ENCODE results near the gene PDE5A.
"Not testable (repeated sequence)": the region's sequence is repeated elsewhere in the genome, so short reads cannot be mapped to it uniquely, and the experiment has no call there.

The PDE5A gene

DNA sequence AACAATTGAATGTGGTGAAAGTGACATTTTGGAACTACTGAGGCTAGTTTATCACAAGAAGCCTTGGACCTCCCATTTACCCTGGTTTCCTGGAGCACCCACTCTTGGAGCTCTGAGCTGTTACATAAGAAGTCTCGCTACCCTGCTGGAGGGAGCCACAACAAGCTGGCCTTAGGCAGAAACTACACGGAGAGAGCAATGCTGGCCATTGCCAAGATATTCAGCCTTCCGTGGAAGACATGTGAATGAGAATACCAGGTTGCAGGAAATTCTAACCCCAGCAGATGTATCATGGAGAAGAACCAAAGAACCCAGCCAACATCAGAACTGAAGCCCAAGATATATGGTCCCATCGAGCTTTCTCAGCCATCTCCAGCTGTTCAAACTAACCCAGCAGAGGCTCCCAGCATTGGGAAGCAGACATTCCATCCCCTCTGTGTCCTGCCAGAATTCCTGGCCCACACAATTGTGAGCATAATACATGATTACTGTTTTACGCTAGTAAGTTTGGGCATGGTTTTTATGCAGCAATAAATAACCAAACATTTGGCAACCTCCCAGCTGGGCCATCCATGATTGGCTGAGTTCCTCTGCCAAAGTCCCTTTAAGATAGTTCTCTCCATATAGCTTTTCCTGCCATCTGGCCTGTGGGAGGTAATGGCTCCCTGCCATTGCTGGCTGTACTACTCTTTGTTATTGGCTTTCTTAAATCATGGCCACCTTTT is 17.9 kb upstream of the PDE5A start:
- DNase-seq (ENCODE audit: low spot score) = peak; percentile 32

DNA sequence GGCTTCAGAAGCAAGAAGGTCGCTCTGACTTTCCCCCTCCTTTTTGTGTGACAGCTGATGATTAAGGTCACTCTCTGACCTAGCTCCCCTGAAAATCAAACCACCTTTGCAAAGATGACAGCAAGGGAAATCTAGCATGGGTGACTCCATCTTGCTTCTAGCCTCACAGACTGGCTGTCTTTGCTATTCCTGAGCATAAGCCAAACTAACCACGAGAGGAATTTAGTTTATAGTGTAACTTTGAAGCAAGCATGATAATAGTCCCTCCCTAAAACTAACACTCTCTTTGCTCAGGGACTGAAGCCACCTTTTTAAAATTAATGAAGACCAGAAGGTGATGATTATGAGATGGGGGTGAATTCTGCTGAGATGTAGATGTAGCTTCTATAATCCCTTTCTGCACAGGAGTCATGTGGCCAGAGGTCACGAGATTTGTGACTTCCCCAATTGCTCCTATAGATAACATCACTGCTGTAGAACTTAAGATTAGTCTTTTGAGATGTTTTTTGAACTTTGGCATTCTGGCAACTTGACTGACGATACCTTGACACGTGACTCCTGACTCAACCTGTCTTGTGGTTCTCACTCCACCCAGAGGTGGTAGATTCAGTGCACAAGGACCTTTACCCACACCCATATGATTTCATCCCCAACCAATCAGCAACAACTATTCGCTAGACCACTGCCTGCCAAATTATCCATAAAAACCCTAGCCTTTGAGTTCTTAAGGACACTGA is 14.9 kb upstream of the PDE5A start:
- DNase-seq (ENCODE audit: low spot score) = no peak

DNA sequence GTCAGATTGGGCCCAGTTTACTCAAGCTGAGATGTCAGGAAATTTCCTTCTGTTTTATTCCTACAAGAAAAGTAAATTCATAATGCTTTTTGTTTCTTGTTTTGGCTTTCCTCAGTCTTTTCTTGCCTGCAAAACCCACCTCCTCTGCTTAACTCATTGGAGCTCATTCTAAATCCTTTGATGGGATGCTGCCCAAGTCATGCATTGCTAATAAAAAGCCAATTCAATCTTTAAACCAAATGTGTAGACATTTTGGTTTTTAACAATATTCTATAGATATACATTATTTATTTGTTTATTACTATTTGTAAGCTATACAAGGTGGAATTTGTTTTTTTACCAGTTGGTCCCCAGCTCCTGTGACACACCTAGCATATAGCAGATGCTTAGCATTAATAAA is 13.2 kb upstream of the PDE5A start:
- DNase-seq (ENCODE audit: low spot score) = no peak

DNA sequence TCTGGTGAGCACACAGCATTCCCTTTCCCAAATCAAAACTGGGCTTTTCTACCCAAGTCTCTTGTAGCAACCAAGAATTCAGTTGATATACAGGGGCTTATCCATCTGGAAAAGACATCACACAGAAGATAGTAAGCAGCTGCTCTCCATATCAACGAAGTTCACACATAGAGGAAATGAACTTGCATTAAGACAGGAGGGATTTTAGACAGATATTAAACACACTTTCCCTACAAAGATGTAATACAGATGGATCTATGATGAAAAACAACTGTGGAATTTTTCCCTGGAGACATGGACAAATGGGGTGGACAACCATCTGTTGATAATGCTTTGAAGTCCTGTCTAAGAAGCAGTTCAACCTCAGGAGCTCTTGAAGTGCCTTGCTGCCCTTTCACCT is 9.8 kb upstream of the PDE5A start:
- no peak for DNase-seq (ENCODE audit: low spot score)

DNA sequence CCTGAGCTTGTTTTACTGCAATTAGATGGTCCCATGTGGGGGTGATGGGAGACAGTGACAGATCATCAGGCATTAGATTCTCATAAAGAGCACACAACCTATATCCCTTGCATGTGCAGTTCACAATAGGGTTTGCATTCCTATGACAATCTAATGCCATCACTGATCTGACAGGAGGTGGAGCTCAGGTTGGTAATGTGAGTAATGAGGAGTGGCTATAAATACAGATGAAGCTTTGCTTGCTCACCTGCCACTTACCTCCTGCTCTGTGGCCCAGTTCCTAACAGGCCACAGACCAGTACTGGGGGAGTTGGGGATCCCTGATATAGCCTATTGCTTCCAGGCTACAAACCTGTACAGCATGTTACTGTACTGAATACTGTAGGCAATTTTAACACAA is 8.2 kb upstream of the PDE5A start:
- not testable (repeated sequence) for DNase-seq (ENCODE audit: low spot score)

DNA sequence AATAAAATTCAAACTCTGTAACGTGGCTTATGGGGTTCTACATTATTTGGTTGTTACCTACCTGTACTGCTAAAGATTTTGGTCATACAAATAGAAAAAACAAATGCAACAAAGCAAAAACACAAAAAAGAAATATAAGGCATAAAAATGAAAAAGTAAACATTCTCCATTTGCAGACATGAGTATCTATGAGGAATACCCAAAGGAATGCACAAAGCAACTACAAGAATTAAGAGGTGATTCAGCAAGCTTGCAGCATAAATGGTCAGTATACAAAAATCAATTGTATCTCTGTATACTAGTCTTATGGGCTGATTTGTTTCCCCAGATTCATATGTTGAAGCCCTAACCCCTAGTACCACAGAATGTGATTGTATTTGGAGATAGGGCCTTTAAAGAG is 3.6 kb upstream of the PDE5A start:
- peak; percentile 57 for DNase-seq (ENCODE audit: low spot score)

DNA sequence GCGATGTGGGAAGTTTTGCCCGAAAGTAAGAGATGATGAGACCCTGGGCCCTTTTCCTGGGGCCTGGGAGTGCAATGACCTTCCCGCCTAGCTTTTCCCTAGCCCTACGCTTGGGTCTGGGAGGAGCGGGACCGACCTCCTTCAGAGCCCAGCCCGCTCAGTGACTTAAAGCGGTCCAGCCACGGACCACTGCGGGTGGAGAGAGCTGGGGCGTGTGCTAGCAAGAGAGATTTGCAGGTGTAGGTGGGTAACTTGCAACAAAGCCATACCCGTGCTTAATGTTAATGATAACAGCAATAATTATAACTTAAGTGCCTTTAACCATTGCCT is 503 bp upstream of the PDE5A start:
- DNase-seq (ENCODE audit: low spot score) = no peak

DNA sequence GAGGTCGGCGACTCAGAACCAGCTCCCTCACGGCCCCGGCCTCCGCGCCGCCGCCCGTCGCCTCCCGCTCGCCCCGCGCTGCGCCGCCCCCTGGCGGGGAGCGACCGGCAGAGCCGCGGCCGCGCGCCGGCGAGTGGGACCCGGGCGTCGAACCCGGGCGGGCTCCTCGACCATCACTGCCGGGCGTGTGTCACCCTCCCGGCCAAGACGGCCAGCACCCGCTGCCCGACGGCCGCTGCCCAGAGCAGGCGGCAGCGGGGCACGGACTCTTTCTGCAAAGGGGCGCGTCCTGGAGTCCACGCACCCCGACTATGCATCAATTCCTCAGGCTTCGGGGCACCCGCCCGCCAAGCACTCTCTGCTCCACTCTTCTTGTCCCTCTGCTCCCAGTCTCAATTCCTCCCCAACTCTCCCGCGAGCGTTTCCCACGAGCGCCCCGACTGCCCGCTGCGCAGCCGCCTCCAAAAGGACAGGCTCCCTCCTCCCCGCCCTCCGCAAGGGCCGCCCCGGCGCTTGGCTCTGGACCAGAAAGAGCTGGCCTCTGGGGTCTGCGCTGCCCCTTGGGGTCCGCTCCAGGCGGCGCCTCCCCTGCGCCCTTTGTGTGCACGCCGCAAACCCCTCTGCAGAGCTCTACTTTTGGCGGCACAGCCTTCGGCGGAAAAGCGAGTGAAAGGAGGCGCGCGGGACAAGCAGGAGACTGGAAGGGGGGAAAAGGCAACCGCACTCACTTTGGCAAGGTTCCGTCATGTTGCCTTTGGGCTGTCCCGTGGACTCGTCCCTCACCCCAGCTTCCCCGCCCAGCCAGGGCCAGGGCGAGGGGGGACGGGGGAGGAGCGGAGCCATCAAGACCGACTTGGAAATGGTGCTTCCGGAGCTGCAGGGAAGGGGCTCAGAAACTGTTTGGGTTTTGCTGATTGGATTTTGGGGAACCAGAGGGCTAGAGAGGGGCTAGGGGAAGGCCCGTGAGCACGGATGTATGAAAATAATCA is 1.0 kb downstream of the PDE5A start:
- DNase-seq (ENCODE audit: low spot score) = peak; percentile 93

DNA sequence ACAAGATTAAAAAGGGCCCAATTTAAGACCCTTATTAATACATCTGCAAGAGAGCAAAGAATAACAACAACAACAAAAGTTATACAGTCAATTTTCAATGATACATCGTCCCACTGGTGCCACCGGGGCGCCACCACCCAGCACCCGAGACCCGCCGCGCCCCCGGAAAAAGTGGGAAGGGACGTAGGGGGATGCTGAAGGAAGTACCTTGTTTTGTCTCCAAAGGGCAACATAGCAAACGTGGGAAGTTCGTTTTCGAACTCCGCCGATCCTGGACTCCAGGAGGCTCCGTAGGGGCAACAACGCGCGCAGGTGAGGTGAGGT is 1.7 kb downstream of the PDE5A start:
- no peak for DNase-seq (ENCODE audit: low spot score)

DNA sequence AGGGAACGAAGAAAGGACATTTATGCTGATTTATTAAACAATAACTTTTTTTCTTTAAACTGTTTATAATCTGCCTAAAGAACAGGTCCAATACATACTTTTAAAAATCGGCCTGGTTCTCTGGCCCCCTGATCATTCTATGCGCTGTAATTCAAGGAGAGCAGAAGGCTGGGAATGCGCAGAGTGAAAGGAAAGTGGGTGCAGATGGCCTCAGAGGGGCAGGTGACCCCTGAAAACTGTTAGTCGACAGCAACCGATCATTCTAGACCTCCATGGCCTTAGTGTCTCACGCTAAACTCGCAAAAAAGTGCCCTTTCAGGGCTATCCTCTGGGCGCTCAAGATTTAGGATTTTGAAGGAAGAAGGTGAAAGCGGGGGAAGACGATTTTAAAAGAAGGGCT is 2.2 kb downstream of the PDE5A start:
- no peak for DNase-seq (ENCODE audit: low spot score)

DNA sequence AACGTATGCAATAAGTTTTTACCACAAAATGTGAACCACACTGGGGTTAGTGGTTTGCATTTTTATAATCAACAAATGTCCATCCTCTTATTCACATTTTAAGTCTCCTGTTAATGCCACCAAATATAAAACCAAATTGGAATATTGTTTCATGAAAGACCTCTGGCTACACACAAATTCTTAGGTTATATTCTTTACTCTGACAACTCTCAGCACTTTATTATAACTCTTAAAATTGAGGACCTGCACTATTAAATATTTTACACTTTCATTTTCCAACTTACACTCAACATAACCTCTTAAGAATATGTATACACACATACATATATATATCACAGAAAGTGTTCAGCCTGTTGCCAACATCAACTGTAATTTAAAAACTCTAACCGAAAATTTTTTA is 2.8 kb downstream of the PDE5A start:
- DNase-seq (ENCODE audit: low spot score) = no peak

DNA sequence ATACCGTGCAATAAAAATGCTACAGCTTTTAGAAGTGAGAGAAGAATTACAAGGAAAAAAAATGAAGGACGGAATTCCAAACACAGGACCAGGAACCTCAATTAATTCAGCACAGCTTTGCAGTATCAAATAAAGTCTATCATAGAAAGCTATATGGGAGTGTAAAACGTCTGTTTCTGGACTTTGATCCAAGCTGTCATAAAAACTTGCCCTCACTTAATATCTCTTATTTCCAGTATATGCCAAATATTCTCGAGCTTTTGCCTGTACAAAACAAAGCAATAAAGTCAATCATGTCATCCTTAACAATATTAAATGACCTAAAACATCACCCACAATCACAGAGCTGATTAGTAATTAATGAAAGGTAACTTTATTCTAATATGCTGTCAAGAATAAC is 4.2 kb downstream of the PDE5A start:
- DNase-seq (ENCODE audit: low spot score) = no peak

DNA sequence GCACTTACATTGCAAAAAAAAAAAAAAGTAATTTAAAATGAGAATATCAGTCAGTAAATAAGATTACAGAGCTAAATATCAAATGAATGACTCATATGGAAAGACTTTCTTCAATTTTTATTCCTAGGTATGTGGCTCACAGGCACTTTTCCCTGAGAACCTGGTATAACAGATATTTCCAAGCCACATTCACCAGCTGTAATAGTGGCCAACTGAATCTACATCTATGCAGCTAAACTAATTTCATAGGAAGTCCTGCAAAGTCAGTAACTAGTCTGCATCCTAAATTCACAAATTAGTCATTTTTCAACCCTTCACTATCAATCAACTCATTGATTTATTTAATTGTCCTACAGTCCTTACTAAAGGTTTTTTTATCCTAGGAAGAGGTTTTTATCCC is 5.6 kb downstream of the PDE5A start:
- no peak for DNase-seq (ENCODE audit: low spot score)

DNA sequence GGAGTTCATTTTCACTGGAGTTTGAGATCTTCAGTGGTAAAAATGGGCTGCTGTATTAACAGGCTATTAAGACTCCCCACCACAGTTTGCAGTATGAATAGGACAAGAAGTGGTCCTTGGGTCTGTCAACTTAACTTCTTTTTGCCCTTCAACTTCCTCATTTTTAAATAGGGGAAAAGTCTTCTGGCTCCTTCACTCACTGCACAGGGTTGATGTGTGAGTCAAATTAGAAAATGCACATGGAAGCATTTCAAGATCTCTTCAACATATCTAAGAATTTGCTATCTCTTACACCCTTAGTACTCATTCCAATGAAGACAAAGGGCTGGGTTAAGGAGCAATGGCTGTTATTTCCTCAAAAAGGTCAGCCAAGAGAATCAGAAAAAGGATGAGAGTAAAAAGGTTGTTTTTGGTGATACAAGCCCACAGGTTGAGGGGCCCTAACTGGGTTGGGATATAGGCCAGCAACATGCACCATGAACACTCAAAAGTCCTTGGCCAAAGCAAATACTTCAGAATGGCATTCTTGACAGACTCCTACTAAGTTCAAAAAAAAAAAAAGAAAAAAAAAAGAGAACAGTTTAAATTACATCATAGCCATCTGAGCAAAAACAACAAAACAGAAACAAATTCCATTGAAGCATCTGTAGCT is 13.4 kb downstream of the PDE5A start:
- no peak for DNase-seq (ENCODE audit: low spot score)

DNA sequence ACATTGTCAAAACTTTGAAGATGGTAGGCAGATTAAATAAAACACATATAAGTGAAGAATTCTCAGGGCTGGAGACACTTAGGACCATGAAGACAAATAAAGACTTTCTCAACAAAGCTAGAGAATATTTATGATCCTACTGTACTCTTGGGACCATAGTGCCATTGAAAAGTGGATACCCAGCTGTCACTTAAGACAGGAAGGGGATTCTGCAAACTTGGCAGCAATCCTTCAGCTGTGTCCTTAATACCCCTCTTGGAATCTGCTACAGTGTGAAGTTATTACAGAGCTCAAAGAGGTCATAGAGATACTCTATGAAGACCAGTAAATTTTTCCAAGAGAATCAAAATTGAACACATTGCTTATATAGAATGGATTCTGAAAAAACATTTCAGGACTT is 24.3 kb downstream of the PDE5A start:
- no peak for DNase-seq (ENCODE audit: low spot score)

DNA sequence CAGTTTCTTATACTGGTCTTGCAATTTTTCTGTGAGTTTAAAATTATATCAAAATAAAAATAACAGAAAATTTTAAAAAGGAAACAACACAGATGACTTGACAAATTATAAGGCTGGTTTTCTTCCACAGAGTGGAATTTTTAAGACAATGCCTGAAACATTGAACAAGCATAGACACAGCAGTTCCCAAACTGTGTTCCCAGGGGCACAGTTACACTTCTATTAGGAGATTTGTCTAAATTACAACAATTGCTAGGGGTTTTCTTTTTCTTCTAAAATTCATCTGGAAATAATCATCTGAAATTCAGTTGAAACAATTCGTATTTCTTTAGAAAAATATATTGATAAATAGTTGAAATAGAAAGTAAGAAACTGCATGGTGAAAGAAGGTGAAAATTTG is 26.2 kb downstream of the PDE5A start:
- DNase-seq (ENCODE audit: low spot score) = no peak

DNA sequence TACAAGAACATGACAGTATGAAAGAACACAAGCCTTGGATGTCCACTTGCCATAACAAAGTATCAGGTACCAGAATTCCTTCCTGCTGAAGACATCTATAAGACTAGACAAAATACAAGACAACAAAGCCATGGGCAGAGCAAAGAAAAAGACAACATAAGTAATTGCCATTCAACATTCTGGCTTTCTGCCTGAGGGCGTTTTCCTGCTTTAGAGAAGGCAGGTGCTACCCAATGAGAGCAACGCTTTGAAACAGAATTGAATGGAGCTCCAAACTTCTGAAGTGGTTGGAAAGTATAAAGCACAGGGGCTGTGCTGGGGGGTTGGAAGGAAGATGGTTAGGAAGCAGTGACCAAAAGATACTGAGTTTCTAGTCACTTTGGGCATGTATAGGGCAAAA is 30.1 kb downstream of the PDE5A start:
- DNase-seq (ENCODE audit: low spot score) = no peak

DNA sequence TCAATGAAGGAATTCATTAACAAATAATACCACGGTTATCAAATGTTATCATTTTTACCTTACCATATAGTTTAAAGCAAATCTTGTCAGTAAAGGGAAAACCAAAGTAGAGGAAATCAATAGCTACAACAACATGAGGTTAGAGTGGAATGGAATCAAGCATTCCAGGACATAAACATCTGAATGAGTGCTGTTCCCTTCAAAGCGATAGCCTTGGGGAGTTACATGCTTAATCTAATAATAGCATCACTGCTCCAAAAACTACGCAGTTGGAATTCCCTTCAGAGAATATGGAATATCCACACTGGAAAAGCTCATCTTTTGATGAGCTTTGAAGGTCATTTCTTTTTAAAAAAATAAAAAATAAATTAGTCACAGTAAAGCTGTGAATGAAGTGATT is 31.2 kb downstream of the PDE5A start:
- no peak for DNase-seq (ENCODE audit: low spot score)

DNA sequence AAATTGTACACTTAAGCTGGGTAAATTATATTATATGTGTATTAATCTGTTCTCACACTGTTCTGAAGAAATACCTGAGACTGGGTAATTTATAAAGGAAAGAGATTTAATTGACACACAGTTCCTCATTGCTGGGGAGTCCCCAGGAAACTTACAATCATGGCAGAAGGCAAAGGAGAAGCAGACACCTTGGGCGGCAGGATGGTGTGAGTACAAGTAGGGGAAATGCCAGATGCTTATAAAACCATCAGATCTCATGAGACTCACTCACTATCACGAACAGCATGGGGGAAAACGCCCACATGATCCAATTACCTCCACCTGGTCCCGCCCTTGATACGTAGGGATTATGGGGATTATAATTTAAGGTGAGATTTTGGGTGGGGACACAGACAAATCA is 34.9 kb downstream of the PDE5A start:
- DNase-seq (ENCODE audit: low spot score) = no peak

DNA sequence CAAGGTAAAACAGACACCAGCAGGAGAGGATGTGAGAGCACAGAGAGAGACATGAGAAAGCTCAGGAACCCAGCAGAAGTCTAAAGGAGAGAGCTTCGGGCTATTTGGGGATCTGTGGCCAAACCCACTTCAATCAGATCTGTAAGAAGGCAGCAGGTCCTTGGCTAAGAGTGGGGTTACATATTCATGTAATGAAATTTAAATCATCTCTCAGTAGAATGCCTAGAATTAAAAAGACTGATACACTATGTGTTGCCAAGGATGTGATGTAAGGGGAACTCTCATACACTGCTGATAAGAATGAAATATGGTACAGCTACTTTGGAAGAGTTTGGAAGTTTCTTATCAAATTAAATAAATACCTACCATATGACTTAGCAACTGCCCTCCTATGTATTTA is 35.8 kb downstream of the PDE5A start:
- DNase-seq (ENCODE audit: low spot score) = no peak

DNA sequence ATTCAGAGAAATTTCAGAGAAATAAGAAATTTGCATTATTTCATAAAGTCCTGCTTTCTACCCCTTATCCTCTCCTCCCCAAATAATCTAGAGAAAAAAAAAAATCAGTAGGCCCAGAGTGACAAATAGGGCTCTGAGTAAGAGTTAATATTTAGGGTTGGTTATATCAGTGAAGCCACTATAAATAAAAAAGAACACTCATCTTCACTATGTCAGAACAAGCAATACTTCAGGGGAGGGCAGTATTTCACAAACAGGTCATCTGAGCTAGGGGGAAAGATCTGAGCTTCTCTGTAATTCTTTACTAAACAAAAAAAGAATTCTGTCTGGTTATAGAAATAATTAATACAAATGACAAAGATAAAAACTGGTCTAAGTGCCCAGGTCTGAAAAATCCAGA is 39.4 kb downstream of the PDE5A start:
- DNase-seq (ENCODE audit: low spot score) = peak; percentile 20

DNA sequence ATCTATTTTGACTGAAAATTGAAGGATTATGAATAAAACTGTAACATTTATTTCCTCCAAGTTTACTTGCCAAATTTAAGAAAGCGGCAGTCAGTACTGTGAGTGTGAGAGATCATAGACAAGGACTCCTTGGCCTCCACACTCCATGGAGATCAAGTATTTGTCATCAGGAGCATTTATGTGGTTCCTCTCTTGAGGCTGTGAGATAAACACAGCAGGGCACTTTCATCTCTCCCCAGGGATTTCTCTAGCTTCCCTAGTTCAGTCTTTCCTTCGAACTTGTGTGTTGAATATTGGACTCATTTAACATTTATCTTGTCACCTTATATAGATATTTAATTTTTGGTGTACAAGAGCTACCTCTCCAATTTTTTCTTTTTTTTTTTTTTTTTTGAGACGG is 40.8 kb downstream of the PDE5A start:
- no peak for DNase-seq (ENCODE audit: low spot score)

DNA sequence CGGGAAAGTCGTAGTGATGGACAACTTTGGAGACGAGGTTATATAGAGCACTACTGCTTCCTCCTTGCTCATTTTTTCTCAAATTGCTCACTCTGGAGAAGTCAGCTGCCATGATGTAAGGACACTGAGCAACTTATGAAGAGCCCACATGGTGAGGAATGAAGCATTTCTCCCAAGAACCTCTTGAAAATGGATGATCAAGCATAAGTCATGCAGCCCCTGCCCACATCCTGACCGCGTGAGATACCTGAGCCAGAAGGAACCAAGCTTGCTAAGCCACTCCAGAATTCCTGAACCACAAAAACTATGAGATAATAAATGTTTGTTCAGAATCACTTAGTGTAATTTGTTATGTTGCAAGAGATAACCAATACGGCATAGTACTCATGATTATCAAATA is 42.8 kb downstream of the PDE5A start:
- no peak for DNase-seq (ENCODE audit: low spot score)
